ENCODE data around the gene SIAH2. TPM values are rescaled to one million over a fixed set of nuclear protein-coding genes. Genes with fewer than 3 reads are reported as not detected.

SIAH2 gene
- total RNA-seq, 1 donor from 2014 or later, result 44.8 TPM

DNA sequence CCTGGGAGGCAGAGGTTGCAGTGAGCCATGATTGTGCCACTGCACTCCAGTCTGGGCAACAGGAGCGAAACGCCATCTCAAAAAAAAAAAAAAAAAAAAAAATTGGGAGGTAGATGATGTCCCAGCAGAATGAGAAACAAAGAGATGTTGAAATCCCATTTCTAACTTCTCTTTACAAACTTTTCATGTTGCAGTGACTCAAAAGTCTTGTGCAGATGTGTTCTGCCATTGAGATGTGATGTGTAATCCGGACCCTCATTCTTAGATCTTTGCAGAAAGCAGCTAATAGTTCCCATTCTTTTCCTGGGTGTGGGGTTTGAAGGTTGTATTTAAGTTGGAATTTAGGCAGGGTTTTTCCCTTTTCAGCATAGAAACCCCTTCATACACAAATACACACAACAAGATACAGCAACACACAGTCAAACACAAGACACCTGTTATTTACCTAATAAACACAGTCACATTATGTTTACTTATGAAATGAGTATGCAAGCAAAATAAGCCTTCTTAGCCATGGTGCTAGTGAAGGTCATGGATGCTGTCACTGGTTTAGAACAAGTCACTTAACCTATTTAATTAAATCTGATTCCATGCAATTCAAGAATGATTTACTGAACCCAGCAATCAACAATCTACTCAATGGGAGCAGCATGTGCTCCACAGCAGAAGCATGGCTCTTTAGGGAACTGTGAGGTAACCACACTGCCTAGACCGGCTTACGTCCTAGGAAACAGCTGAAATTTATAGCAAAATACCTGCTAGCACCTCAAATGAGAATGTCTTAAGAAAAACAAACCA, 14.9 kb downstream of the SIAH2 start:
- ATAC-seq, result no peak

DNA sequence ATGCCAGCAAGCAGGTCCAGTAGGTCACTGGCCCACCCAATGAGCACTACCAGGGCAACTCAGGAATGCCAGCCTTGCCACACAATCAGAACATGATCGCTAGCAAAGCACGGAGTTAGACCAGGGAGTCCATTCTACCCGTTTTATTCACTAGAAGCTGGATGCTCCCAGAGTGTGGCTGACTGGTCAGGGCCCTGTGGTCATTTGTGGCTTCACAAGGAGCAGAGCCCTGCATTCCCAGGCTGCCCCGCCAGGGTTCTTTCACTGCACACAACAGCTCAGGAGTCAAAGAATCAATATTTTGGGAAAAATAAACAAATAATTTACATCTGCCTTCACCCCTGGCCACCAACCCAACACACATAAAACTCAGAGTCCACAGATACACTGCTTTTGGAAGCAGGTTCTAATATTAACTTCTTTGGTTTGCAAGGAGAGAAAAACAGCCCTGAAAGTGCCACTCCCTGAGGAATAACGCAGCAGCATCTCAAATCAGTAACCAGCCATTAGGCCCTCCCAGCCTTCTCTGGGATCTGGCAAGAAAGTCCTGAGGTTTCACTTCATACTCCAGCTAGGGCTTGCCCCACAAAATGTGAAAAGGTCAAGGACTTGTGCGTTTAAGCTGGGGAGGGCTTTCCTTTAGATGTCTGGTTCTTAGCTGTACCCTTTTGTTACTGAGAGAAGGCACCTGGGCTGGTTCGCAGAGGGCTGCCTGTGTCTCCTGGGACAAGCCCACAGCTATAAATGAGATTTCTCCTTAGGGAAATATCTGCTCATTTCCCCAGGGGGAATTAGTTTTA, 16.0 kb downstream of the SIAH2 start:
- no peak for ATAC-seq

DNA sequence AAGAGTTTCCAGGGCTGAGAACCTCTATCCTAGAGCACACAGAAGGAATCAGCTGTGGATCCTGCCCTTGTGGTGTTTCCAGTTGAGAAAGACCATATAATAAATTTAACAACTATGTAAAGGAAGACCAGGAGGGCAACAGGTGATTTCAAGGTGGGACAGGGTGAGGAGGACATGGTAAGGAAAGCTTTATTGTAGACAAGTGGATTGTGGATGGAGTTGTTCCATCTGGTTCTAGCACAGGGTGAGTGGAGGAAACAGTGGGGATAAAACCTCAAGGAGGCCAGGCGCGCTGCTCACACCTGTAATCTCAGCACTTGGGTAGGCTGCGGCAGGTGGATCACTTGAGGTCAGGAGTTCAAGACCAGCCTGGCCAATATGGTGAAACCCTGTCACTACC, 17.1 kb downstream of the SIAH2 start:
- no peak for ATAC-seq

DNA sequence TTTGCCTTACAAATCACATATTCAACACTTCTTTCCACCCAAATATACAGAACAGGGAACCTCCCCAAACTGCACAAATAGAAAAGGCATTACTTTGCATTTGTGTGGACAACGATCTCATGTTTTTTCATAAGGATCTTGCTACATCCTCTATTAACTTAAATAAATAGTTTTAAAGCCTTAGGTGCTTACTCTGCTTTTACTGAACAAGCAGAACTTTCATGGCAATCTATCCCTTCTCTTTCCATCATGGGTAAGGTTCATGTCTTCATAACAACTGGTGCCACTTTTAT, 18.1 kb downstream of the SIAH2 start:
- no peak for ATAC-seq

DNA sequence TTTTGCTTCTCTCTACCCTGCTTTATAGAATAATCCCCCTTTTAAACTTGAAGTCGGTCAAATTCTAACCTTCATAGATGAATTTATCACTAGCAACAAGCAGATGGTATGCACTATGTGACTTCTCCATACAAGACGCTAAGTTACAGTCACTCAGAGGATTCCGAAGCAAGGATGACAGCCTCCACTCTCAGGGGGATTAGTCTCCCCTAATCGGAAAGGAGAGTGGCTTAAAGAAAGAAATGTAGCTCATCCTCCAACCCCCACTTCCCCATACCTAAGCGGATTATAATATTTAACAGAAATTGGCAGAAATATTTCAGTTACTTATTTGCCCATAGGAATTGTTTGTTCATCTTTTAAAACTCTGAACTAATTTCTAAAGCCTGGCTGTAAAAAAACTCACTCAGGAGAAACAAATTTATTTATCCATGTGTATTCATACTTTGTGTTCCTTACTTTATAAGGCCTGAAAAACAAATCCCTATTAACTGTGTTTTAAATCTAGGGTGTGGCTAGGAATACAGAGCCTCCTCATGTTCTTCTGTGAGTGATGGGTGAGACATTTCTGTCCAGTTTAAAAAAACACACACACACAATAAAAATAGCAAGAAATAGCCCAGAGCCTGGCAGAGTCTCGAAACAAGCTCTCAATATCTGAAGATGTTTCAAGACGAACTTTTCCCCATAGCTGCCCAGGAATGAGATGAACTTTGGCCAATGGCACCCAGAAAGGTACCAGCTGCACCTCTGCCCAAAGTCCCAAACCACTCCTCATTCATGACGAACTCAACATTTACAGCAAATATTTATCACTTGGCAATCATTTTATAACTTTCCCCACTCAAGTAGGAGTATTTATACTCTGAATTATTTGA, 18.7 kb downstream of the SIAH2 start:
- peak; percentile 56 for ATAC-seq

DNA sequence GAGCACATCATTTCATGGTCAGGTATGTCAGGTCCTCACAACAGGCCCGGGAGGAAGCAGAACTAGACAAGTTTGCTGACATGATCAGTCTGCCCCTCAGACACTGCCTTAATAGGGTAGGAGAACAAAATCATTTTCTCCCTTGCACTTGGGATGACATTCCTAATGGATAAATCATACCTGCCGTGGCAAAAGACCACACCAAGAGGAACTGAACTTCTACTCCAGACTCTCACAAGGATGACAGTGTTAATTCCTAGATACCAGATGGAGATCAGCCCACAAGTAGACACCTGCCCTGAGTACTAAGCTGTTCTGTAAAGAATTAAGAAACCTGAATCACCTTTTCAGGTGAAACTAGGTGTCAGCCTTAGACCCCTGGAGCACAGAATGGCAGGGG, 19.5 kb downstream of the SIAH2 start:
- ATAC-seq, result peak; percentile 88

DNA sequence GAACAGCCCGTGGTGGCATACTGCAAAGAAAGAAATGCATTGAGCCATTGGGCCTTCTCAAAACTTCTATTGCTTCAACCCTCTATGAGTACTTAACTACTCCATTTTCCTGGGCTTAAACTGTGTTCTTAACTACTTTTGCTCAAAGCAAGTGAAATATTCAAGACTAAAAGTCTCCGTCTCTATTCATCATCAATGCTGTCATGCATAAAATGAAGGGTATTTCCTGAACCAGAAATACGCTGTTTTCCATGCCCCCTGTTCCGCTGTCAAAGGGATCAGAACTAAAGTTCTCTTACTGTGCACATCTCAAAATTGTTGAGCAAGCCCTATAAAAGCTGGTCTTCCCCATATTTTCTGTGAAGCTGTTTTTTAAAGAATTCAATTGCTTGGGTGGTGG, 20.3 kb downstream of the SIAH2 start:
- no peak for ATAC-seq

DNA sequence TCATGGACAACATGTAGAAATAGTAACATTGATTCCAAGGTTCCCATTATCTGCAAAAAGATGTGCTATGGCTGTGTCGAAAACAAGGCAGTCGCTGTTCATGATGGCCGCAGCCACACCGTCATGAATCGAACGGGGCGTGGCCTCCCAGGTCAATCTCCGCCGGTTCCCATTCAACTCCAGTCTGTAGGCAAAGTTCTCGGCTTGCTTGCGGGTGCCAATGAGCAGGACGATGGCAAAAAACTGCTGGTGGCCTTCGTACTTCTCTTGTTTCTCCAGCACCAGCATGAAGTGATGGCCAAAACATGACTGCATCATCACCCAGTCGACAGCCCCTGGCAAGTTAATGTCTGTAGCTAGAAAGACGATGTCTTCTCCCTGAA, 20.8 kb downstream of the SIAH2 start:
- no peak for ATAC-seq

DNA sequence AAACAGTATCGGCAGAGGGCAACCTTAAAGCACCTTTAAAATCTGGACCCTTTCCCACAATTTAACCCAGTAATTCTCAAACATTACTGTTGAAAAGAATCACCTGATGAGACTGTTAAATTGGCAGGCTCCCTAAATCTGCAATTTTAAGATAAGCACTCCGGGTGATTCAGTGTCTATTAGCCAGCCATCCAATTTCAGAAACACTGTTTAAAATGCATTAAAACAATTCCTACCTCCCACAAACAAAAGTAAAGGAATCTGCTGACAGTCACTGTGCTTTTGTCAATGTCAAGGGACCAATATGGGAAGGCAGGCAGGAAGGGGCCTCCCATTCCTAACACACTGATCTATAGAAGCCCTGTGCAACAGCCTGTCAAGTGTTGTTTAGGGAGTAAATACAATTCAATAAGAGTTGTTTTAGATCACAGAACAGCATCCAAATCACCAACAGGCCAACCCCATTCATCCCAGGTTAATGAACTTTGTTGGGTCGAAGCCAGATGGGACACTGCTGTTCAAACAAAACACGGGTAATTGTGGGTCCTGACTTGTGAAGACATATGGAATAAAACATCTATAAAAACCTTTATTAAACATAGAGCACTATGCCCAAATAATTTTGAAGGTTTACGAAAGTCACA, 21.4 kb downstream of the SIAH2 start:
- no peak for ATAC-seq

DNA sequence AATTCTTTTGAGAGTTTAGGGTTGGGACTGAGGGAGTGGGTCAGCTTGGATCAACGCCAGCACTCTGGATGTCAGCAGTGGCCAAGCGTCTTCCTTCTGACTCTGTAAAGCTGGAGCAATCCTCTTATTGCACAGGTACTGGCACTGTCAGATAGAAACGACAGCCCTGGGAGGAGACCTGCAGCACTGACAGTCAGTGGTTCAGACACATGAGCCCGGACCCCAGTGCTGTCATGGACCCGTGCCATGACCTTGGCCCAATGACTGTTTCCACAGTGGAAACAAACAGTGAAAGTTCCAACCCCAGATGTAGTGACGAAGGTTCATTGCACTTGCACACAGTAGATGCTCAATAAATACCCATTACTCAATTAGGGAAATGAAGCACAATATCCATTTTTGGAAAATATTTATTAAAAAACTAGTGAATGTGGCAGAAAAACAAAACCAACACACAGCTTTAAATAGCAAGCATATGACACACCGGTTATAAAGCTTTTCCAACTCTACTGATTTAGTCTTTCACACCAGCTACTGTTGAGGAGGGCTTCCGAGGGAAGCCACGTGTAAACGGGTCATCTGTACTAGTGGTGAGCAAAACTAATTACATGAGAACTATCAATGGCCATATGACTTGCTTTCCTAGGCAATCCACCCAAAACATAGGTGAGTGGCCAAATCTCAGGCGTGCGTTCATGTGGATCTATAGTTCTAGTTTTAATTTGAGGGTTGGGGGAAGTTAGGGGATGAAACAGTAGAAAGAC, 22.1 kb downstream of the SIAH2 start:
- ATAC-seq, result no peak

DNA sequence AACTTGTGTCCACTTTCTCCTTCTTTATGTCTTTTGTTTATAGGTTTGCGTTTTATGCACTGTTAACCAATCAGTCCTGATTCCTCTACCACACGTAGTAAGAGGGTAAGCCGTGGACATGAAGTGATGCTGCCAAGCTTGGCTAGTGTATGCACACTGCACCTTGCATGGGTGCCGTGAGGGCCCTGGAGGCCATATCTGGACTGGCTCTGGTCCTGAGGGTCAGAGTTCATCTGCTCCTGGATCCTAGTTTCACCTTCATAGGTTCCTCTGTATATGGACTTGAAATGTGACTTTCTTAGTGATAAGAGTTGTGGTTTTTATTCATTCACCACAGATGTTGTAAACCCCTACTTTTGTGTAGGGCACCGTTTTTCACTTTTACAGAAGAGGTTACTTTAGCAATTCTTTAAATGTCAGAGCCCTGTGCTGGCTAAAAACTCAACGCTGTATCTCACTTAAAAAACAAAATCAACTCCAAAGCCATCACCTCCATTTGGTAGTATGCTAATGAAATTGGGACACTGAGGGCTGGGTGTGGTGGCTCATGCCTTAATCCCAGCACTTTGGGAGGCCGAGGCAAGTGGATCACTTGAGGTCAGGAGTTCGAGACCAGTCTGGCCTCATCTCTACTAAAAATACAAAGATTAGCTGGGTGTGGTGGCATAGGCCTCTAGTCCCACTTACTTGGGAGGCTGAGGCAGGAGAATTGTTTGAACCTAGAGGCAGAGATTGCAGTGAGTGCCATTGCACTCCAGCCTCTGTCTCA, 22.9 kb downstream of the SIAH2 start:
- ATAC-seq, result no peak

DNA sequence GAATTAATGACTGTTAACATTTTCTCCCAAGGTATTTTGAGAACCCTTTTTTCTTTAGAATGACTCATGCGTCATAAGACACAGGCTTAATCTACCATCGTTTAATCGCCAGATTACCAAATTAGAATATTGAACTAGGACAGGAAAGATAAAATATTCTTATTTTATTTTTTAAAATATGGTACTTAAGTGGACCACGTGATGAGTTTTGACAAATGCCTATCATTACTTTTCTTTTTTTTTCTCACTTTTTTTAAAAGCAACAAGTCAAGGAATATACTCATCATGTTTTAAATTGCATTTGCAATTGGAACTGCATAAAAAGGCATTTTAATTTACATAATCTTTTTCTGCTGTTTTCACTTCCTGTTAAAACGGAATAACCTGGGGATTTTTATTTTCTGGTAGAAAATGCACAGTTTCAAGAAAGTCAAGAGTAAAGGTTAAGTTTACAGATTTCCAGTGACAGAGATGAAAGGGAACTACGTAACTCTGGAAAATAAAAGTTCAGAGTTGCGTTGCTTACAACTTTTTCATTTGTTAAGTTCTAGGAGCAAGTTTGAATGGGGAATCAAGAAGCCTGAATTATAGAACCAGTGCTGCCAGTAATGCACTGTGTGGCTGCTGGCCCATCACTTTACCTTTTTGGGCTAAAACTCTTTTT, 23.6 kb downstream of the SIAH2 start:
- ATAC-seq, result no peak

DNA sequence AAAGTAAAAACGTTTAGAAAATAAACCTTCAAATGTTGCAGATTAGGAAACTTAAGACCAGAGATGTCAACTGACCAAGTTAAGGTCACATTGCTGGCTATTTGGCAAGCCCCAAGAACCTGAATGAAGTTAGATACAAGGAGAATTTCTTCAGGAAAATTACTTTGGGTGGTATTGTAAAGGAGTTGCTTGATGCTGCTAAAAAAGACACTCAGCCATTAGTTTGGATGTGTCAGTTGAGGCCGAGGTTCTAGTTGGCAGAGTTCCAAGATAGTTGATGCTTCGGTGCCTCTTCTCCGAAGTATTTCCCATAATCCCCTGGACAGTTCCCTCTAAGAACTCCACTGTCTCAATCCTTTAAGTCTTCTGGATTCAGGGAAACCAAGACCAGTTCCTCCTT, 24.3 kb downstream of the SIAH2 start:
- ATAC-seq, result no peak

DNA sequence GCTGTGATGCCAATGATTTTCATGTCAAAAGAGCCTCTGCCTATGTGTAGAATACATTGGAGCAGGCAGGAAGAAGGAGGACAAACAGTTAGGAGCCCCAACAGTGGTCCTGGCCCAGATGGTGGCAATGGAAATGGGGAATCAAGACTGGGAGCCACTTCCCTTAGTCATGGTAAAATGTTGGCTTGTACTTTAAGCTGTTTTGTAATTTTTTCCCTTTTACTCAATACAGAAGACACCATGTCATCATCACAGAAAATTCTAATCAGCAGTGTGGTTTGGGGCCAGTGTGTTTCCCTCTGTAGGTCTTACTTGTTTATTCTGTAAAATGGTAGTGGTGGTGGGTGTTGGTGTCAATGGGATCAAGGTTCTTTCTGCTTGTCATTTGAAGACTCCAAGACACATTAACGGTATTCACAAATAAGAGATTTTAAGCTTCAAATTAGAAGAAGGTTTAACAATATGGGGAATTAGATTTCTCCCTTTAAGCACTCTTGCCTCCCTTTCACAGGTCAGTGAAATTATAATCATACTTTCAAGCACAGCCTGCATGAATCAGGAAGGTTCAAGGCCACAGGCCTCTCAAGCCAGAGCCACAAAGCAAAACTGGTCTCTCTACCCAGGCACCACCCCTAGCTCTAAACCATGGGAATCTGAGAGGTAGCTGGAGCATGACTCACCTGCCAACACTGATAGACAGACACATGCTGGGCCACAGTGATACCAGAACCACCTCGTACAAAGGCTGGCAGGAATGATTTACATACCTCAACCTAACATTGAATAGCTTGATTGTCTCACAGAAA, 24.9 kb downstream of the SIAH2 start:
- ATAC-seq, result peak; percentile 87

DNA sequence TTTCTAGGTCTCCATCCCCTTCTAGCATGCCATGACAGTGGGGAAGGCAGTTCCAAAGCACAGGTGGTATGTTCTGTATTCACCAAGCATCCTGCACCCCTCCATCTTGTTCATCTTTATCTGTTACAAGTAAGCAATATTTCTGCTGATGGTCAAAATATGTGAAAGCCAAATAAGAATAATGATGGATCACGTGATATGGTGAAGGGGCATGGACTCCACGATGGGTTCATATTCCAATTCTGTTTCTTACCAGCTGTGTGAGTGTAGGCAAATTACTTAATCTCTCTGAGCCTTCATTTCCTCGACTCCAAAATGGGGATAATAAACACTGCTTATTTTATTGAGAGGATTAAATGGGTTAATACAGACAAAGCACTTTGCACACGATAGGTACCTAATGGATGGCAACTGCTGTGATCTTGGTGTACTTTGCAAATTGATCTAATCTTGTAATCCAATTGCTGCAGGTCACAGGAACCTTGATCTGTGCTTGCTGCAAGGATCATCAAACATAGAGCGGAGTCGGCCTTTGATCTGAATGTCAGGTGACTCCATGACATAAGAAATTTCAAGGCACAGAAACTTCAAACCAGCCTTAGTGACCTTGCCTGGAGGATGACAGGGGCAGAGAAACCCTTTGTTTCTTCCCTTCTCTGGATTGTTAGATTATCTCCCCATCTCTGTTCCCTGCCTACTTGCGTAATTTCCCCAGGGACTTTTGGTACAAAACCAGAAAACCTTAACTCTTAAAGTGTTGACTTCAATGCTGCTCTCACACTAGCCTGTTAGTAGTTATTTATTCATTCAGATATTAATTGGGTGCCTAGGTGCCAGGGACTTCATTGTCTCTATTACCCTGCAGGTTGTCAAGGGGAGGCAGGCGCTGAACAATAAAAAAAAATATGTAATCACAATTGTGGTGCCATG, 25.8 kb downstream of the SIAH2 start:
- no peak for ATAC-seq

DNA sequence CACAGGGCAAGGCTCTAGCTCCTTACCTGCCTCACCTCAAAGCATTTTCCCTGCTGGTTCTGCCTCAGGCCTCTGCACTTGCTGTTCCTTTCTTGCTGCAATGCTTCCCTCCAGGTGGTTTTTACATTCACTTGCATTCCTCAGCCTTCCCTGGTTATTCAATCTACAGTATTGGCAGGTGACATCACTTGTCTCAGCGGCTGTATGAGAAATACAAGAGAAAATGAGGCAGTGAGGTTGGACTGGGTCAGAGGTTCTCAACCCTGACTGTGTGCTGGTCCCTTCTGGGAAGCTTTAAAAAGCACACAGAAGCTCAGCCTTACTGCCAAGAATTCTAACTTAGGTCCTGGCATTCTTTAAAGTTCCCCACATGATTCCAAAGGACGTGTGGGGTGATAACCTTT, 26.7 kb downstream of the SIAH2 start:
- no peak for ATAC-seq

DNA sequence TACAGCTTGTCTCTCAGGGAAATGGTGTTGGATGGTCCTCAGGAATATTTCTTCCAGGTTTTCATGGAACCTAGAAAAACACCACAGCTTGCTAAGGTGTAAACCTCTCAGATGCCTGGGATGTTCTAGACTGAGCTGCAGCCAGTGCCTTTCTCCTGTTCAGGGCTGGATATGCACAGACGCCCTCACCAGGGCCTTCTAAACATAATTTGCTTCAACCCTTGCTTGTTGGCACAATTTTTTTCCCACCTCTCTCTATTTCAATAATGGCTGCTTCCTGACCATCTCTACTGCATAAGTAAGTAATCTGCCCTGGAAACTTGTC, 28.2 kb downstream of the SIAH2 start:
- ATAC-seq, result no peak

DNA sequence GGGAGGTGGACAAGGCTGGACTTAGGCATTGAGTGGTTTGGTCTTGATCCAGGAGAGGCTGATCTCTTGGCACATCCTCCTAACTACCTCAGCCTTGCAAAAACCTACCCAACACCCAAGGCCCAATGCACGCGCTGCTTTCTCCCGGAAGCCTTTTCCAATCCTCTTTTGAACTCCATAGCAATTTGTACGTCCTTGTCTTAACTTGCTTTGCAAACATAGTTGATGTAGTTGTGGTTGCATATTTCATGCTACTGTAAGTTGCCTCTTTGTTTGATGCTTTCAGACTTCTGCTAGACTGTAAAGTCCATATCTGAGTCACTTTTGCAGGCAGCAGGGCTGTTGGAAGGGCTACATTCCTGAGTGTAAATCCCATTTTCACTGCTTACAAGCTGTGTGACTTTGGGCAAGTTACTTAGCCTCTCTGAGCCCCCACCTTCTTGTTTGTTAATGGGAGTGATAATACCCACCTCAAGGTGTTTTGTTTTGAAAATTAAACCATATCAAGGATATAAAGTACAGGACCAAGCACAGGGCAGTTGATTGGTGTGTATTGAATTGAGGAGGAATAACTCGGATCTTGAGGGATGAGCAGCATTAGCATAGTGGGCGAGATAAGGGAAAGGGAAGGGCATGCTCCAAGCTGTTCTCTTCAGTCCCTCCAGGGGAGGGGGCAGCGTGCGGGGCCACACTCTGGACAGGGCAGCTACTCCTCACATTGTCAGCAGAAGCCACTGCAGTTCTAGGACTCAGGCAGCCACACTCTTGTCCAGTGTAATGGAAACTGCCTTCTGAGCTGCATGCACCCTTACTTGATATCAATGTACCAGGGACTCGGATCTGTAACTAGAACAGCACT, 28.8 kb downstream of the SIAH2 start:
- peak; percentile 78 for ATAC-seq

All from esophagus mucosa (tissue), 1 donor.